ENCODE data around the gene NEURL4. TPM values are rescaled to one million over a fixed set of nuclear protein-coding genes. Genes with fewer than 3 reads are reported as not detected.
"Not testable (repeated sequence)": the region's sequence is repeated elsewhere in the genome, so short reads cannot be mapped to it uniquely, and the experiment has no call there.

NEURL4 gene
- total RNA-seq, 1 donor from 2014 or later: 37.2 TPM

DNA sequence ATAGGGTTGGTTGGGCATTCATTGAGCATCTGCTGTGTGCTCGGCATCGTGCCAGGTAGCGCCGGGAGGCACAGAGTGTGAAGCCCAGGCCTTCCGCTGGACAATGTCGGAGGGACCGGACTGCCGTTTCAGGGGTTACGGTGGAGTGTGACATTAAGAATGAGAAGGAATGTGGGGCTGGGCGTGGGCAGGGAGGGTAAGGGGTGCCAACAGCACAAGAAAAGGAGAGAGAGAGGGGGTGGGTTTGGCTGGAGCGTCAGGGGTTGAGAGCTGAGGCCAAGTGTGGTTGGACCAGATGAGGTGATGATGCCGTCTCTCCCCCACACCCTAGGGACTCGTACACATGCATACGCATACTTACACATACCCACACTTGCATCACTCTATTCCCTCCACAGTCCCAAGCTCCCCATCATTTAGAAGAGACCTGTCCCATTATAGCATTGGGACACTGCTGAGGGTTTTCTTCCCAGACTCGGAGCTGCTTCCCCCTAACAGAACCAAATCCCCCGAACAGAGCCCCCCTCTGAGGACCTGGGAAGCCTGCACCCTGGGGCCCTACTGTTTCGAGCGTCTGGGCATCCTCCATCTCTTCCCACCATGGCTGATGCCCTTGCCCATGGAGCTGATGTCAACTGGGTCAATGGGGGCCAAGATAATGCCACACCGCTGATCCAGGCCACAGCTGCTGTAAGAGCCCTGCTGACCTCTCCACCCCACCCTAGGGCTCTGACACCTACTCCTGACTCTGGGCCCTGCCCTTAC is 19.5 kb upstream of the NEURL4 start:
- intact Hi-C loops (cut with micrococcal nuclease): no loop called here

DNA sequence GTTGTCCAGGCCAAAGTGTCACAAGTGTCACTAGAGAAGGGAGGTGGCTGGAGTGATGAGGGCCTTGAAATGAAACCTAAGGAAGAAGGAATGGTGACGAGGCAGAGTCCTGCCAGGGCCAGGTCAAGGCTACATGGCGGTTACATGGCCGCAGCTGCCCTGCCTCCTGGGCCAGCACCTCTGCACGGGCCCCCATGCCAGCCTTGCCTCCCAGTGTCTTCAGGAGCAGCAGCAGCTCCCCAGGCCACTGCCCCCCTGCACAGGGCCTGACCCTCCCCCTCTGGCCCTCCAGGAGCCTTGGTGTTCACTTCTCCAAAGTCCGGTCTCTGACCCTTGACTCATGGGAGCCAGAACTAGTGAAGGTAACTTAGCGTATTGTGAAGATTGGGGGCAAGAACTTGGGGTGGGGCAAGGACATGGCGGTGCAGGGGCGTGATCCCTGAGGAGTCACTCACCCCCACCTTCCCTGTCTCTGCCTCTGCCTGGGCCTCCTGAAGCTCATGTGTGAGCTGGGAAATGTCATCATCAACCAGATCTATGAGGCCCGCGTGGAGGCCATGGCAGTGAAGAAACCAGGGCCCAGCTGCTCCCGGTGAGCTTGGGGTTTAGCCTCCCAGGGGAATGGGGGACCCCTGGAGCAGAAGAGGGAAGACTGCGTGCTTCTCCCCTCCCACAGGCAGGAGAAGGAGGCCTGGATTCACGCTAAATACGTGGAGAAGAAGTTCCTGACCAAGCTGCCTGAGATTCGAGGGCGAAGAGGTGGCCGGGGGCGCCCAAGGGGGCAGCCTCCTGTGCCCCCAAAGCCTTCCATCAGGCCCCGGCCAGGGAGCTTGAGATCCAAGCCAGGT is 18.7 kb upstream of the NEURL4 start:
- intact Hi-C loops (cut with micrococcal nuclease): no loop called here

DNA sequence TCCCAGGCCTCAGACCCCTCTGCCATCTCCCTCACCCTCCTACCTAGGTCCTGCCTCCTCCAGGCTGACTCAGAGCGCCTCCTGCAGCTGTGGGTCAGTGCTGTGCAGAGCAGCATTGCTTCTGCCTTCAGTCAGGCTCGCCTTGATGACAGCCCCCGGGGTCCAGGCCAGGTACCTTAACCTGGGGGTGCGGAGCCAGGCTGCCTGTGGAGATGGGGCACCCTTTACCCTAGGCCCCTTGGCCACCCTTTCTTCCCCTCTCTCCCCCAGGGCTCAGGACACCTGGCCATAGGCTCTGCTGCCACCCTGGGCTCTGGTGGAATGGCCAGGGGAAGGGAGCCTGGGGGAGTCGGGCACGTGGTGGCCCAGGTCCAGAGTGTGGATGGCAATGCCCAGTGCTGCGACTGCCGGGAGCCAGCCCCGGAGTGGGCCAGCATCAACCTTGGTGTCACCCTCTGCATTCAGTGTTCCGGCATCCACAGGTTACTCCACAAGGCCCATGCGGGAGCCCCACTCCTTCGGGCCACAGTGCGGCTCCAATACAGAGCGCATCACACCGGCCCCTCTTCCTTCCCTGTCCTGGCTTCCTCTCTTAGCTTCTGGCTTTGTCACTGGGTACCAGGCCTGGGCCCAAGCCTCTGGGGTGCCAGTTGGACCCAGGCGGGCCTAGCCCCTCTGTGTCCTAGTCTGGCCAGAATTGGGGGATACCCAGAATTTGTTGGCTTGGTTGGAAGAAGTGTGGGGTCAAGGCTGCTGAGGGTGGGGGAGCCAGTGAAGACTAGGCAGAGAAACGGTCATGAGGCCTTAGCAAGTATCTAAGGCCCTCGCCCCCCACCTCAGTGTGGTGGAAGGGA is 17.9 kb upstream of the NEURL4 start:
- intact Hi-C loops (cut with micrococcal nuclease): loop anchor here (1.0 kb wide), 1 partner anchor 67 kb away; no protein-coding TSS in a partner anchor

DNA sequence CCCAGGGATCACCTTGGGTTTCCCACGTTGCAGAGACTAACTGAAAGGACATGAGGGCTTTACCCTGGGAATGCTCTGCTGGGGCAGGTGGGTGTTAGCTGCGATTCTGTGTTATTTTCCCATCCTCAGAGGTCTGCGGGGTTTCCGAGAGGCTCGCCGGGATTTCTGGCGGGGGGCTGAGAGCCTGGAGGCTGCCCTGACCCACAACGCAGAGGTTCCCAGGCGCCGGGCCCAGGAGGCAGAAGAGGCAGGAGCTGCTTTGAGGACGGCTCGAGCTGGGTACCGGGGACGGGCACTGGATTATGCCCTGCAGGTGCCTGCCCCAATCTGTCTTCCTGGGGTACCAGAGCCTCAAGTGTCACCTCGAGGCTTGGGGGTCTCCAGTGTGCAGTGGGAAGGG is 14.1 kb upstream of the NEURL4 start:
- intact Hi-C loops (cut with micrococcal nuclease): no loop called here

DNA sequence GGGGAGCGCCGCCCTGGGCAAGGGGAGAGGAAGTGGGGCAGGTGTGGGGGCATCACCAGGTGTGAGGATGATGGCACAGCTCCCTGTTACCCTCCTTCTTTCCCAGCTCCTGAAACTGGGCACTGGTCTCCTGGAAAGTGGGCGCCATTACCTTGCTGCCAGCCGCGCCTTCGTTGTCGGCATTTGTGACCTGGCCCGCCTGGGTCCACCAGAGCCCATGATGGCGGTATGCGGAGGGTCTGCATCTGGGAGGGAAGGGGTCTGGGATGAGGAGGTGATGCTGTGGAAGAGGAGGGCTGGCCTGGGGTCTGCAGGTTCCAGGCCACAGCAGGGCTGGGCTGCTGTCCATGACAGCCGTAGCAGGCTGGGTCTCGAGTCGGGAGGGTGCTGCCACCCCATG is 12.7 kb upstream of the NEURL4 start:
- intact Hi-C loops (cut with micrococcal nuclease): no loop called here

DNA sequence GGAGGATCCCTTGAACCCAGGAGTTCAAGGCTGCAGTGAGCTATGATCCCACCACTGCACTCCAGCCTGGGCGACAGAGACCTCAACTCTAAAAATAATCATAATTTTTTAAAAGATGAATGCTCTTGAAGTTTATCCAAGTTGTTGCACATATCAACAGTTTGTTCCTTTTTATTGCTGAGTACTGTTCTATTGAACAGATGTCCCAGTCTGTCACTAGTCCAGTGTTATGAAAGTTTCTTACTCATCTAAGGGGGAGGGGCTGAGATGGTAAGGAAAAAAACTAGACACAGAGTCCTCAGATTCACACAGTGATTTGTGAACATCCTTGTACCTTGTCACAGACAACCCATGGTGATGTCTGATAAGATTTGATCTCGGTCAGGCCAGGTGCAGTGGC is 11.0 kb upstream of the NEURL4 start:
- intact Hi-C loops (cut with micrococcal nuclease): no loop called here

DNA sequence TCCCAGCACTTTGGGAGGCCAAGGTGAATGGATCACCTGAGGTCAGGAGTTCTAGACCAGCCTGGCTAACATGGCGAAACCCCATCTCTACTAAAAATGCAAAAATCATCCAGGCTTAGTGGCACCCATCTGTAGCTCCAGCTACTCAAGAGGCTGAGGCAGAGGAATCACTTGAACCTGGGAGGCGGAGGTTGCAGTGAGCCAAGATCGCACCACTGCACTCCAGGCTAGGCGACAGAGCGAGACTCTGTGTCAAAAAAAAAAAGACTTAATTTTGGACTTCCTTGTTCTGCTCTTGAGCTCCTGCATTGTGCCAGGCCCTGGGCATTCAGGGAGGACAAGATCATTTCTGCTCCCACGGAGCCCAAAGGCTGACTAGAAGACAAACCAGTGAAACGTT is 8.5 kb upstream of the NEURL4 start:
- intact Hi-C loops (cut with micrococcal nuclease): loop anchor here (1.0 to 2.0 kb wide), 2 partner anchors 8 to 117 kb away; partner anchors contain the start of gene NEURL4

DNA sequence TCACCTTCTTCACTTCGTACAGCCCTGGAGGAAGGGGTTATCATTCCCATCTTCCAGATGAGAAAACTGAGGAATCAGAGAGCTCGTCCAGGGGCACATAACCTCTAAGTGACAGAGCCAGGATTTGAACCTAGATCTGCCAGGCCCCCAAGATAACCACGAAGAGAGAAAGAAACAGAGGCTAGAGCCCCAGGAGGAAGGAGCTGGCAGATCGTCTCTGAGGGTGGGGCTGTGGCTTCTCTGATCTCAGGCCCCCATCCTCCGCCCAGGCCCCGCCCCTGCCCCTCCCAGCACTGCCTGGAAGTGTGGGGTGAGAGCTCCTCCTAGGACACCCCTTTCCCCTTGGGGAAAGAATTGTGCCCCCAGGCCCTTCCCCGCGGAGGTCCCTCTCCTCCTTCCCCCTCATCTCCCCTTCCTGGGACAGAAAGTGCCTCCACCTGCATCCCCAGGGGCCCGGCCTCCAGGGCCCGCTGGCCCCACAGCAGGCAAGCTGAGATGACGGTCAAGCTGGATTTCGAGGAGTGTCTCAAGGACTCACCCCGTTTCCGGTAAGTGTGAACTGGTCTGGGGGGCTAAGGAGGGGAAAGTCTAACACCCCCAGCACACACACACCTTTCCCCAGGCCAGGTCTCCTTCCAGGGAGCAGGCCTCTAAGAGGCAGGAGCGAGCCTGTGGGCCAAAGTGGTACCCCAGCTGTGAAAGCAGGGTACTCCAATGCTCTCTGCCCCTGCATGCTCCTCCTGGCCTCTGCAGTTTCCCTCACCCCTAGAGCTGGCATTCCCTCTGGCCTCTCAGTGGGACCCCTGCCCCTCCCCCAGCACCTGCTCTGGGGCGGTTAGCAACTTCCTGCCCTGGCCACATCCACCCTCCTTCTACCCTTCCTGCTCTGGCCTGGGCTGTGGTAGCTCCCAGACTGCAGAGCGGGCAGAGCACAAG is 7.4 kb upstream of the NEURL4 start, which contains the start of gene ACAP1:
Gene ACAP1 (plus strand): TSS at position 290 of the 936 bp plus-strand sequence. CDS start 206 bp downstream, at position 496.
- intact Hi-C loops (cut with micrococcal nuclease): loop anchor here (1.0 to 2.0 kb wide), 7 partner anchors 7 to 118 kb away; partner anchors contain the start of genes NEURL4, TMEM256 and YBX2

DNA sequence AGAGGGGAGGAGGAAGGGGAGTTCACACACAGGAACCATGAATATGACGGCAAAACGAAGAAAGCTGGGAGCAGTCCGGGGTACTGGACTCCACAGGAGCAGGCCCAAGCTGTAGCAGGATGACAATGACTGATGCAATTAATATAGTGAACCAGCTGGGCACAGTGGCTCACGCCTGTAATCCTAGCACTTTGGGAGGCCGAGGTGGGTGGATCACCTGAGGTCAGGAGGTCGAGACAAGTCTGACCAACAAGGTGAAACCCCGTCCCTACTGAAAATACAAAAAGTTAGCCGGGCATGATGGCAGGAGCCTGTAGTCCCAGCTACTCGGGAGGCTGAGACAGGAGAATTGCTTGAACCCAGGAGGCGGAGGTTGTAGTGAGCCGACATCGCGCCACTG is 6.6 kb upstream of the NEURL4 start:
- intact Hi-C loops (cut with micrococcal nuclease): loop anchor here (1.0 to 2.0 kb wide), 6 partner anchors 10 to 119 kb away; partner anchors contain the start of genes TMEM256 and YBX2

DNA sequence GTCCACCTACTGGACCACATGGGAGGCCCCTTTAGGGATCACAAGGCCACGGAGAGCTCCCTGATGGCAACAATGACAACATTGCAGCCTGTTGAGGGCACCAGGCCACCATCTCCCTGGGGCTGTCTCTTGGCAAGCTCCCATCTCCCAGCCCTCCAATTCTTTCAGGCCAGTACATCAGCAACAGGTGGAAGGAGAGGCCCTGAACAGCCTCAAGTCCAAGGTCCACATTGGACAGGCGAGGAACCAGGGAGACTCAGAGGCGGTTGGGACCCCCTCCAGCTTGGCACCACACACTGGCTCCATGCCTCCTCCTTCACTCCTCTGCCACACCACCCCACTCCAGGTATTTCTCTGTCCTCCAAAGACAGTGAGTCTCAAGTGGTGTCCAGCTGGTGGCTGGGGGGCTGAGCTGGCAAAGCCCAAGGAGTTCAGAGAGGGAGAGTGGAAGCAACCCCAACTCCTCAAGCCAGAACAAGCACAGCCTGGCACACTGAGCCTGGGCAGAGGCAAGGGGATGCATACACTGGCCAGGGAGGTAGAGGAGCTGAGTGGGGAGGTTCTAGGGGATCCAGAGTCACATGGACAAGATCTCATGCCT is 5.9 kb upstream of the NEURL4 start:
- intact Hi-C loops (cut with micrococcal nuclease): no loop called here

DNA sequence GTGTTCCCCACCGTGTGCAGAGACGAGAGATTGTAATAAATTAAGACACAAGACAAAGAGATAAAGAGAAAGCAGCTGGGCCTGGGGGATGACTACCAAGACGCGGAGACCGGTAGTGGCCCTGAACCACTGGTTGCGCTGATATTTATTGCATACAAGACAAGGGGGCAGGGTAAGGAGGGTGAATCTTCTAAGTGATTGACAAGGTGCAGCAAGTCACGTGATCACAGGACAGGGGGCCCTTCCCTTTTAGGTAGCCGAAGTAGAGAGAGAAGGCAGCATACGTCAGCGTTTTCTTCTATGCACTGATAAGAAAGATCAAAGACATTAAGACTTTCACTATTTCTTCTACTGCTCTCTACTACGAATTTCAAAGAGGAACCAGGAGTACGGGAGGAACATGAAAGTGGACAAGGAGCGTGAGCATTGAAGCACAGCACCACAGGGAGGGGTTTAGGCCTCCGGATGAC is 3.5 kb upstream of the NEURL4 start:
- intact Hi-C loops (cut with micrococcal nuclease): not testable (repeated sequence)

DNA sequence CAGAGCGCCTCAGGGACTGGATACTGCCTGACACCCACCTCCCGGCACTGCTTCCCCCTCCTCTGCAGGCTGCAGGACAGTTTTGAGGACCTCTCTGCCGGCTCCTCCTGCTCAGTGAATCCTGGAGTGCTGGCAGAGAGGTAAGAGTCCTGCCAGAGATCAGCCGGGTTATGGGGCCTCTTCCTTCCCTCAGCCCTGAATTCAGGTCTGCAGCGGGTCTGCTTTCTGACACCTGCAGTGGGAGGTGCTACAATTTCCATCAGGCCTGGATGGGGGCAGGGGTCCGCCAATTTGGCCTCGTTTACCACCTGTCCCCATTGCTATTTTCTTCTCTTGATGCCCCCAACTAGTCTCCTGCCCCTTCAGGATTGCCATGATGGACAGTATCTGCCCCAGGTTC is 3.0 kb upstream of the NEURL4 start:
- intact Hi-C loops (cut with micrococcal nuclease): no loop called here

DNA sequence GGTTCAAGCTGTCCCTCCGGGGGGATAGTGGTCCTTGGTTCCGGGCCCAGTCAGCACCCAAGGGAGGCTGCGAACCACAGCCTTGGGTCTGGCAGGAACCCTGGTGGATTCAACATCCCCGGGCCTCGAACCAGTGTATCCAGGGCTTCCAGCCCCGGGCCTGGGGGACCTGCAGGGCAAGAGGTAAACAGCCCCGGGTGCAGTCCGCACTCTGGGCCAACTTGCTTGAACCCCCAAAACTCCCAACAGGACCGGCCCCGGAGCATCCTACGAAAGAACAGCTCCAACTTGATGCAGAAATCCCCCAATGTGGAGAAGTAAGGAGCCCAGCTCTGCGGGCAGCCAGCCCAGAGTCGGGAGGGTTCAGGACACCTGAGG is 1.5 kb upstream of the NEURL4 start:
- intact Hi-C loops (cut with micrococcal nuclease): no loop called here

DNA sequence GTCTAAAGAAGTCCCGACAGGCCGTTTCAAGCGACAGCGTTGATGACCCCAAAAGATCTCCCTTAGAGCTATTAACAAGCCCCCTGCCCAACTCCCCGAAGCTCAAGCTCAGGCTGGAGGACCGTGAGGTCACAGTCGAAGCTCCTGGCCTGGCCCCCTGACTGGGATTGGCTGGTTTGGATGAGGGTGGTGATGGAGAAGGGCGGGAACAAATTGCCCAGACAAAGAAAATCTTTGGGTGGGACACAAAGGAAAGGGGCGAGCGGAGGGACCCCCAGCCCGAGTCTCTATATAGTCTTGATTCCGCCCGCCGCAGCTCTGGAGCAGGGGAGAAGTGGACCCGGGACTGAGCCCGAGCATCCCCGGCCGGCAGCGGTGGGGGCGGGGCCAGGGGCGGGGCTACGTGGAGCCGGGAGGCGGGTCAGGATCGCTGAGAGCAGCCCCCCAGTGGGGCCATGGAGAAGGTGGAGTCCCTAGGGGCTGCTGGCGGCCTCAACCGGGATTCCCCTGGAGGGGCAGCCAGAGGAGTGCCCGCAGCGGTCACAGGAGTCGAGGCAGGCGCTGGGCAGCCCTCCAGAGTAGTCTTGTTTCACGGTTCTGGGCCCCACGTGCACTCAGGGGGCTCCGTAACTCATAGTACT is 982 bp upstream of the NEURL4 start:
- intact Hi-C loops (cut with micrococcal nuclease): loop anchor here (1.0 to 2.0 kb wide), 11 partner anchors 7 to 154 kb away; partner anchors contain the start of genes EIF5A, GPS2, PHF23 and PLSCR3

DNA sequence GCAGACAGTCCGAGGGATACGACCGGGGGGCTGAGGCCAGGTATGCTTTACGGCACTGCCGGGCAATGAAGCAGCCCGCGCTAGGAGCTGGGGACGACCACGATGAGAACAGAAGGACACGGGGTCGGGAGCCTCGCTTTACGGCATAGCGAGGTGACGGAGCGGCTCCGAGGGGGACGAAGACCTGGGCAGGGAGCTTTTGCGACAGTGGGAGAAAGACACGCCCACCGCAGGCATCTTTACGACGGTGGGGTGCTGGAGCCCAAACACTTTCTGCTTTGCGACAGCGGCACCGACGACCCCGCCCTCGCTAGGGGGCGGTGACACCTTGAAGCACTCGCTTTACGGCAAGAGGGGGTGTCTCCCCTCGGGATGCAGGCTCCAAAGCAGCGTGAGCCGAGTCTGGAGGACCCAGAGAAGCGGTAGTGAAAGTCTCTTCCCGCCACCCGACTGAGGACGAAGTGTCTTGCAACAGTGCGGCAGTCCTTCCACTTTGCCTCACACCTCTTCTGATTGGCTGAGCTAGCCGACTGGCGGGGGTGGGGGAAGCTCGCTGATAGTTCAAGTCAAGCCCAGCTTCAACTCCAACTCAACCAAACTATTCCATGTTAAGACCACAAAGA is 350 bp upstream of the NEURL4 start:
- intact Hi-C loops (cut with micrococcal nuclease): loop anchor here (1.0 to 2.0 kb wide), 11 partner anchors 8 to 155 kb away; partner anchors contain the start of genes EIF5A, GPS2, PHF23 and PLSCR3

DNA sequence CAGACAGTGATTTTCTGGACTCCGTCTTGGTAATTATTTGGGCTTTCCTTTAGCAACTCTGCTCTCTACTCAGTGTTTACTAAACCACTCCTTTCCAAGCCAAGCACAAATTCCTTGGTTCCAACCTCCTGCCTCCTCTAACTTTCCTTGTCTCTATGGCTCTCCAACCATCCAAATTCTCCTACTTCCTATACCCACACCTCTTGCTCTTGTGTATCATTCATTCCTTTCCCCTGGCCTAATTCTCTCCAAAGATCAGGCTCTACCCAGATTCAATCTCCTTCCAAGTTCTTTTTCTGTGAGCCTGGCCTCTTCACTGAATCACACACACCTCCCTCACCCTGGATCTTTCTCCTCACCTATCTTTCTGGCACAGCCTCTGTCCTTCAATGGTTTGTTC is 1.1 kb downstream of the NEURL4 start:
- intact Hi-C loops (cut with micrococcal nuclease): loop anchor here (2.0 kb wide), 2 partner anchors 57 to 67 kb away; partner anchors contain the start of gene PLSCR3

DNA sequence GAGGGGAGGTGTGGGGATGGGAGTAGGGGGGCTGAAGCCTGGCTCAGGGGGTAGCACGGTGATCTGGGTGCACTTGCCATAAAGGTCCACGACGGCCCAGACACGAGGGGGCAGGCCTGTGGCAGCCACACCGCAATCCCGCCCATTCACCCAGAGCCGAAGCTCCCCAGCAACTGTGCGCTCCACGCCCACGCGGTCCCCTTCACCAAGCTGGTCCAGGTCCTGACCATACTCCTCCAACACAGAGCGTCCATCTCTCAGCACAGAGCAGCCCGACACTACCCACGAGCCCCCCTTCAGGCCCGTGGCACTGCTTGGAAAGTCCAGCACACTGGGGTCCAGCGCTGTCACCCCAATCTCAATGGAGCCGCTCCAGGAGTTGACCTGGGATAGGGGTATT is 1.6 kb downstream of the NEURL4 start:
- intact Hi-C loops (cut with micrococcal nuclease): no loop called here

DNA sequence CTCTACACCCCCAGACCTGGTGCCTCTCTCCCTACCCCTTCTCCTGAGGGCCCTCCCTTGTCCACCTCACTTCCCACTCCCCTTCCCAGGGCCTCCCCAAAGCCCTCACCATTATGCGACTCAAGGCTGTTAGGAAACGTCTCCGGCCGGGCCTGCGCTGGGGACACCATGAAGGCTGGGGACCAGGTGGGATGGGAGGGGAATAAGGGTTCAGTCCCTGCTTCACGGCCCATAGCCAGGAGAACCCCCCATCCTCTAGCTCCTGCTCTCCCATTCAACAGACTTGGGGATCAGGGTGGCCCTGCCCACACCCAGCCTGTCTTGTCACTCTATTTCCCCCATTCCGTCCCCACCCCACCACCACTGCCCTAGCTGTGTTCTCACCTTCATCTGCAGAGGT is 2.1 kb downstream of the NEURL4 start:
- intact Hi-C loops (cut with micrococcal nuclease): no loop called here

All from T-helper 1 cell treated with Interleukin-12 subunit alpha and Interleukin-12 subunit beta and Interleukin-4 antibody, amounts not matched to agents 30 ng/mL and 1 ng/mL, for 36 hours (primary cell).